Sigmoid colon (tissue), 7 donors: ENCODE results near the gene SBF2. TPM values are rescaled to one million over a fixed set of nuclear protein-coding genes. Genes with fewer than 3 reads are reported as not detected.
"Not testable (repeated sequence)": the region's sequence is repeated elsewhere in the genome, so short reads cannot be mapped to it uniquely, and the experiment has no call there.

Source experiments
- DNase-seq: peaks from one replicate; pipeline ENCODE4 v3.0.0-alpha.2; 2019
- H3K27ac ChIP-seq, 4 donors: fragments of 200-600 bp; sonication (generic); one replicate each; pipeline ENCODE4 v1.5.1; 2016 to 2019; ENCODE audit warnings: mild to moderate bottlenecking in 1 of 4
- H3K27me3 ChIP-seq, 3 donors: fragments of 200-600 bp; sonication (generic); one replicate each; pipeline ENCODE4 v1.5.1; 2019; ENCODE audit warnings: mild to moderate bottlenecking in 1 of 3
- H3K36me3 ChIP-seq, 4 donors: fragments of 200-600 bp; sonication (generic); one replicate each; pipeline ENCODE4 v1.5.1; 2016 to 2019
- H3K4me1 ChIP-seq, 4 donors: fragments of 200-600 bp; sonication (generic); one replicate each; pipeline ENCODE4 v1.5.1; 2017 to 2019
- H3K4me3 ChIP-seq, 4 donors: fragments of 200-600 bp; sonication (generic); one replicate each; pipeline ENCODE4 v1.5.1; 2017 to 2019; ENCODE audit warnings: mild to moderate bottlenecking in 2 of 4, moderate library complexity in 1 of 4
- H3K9me3 ChIP-seq, 4 donors: fragments of 200-600 bp in 3 of 4; sonication (generic) in 3 of 4; one replicate each; pipeline versions ENCODE4 v1.5.1 to v1.6.1; 2013 to 2019
- CTCF ChIP-seq, 4 experiments: fragments of 450-650 bp in 3 of 4; fragments of 200-600 bp in 1 of 4; IDR thresholded peaks; one replicate each; pipeline ENCODE4 v1.5.1; 2016 to 2019; ENCODE audit warnings: antibody characterized with exemption in 4 of 4, mild to moderate bottlenecking in 3 of 4, moderate library complexity in 2 of 4
- EP300 ChIP-seq, 4 donors: sonication (generic); formaldehyde crosslinking; IDR thresholded peaks; one replicate each; pipeline ENCODE4 v1.6.1; 2017; ENCODE audit warnings: antibody characterized with exemption in 4 of 4
- POLR2A ChIP-seq, 2 donors: fragments of 450-650 bp; IDR thresholded peaks; one replicate each; pipeline ENCODE4 v1.6.1; 2016; ENCODE audit warnings: antibody characterized with exemption in 2 of 2, mild to moderate bottlenecking in 2 of 2, moderate library complexity in 2 of 2
- POLR2AphosphoS5 ChIP-seq, 4 donors: sonication (generic); formaldehyde crosslinking; IDR thresholded peaks; one replicate each; pipeline ENCODE4 v1.6.1; 2017; ENCODE audit warnings: antibody characterized with exemption in 4 of 4
- WGBS, 2 donors: extraction: QIAGEN DNeasy Blood & Tissue Kit; methylation state at CpG; one replicate each; pipeline ENCODE4 v1.1.7; 2013; 5-methylcytosine and 5-hydroxymethylcytosine counted together
- intact Hi-C: fragments of 100-400 bp; cut with DNase I; formaldehyde crosslinking; loops from one replicate; pipeline ENCODE4 v1.15.1; 2023
- polyA plus RNA-seq, 3 donors: library from polyadenylated mRNA; stranded (reverse); fragments of 200-250 nt; gene quantifications; one replicate each; pipeline ENCODE4 v1.2.3, GENCODE V29; 2013
- total RNA-seq, 4 donors: library from RNA; depleted of rRNA; stranded (reverse); fragments of >200 nt; gene quantifications; one replicate each; pipeline ENCODE4 v1.1.0, GENCODE V29; 2016
- donor health status: healthy with polysubstance abuse.
- donor health status: Bipolar disorder and iron deficiency.
- donor health status: healthy.

The SBF2 gene
- total and polyA plus RNA-seq, 7 donors = 9.5 to 67.5 (median 47.1) TPM

GRCh38 chr11:9903579-9903978, 390.4 kb downstream of the SBF2 start:
- Histone ChIP-seq H3K27ac (no peak overlapping the region), H3K4me1 (peaks cover 0 to 22% (median 14%) of the 10 kb centered on the region in 4 donors), H3K36me3 (no peaks in the 10 kb centered on the region), H3K4me3 (no peak overlapping the region), H3K27me3 (no peaks in the 10 kb centered on the region), H3K9me3 (no peaks in the 10 kb centered on the region)
- WGBS, 2 donors = 87 to 91% methylated on average over 6 of the region's 6 CpGs
- intact Hi-C loops = no loop called here
- DNase-seq = no peak
- TF ChIP-seq POLR2A (IDR thresholded peaks at IDR 0.05) = no peak
- TF ChIP-seq EP300 (IDR thresholded peaks at IDR 0.05) = no peak
- no peak for TF ChIP-seq POLR2AphosphoS5 (IDR thresholded peaks at IDR 0.05)
- no peak for TF ChIP-seq CTCF (IDR thresholded peaks at IDR 0.05)

DNA sequence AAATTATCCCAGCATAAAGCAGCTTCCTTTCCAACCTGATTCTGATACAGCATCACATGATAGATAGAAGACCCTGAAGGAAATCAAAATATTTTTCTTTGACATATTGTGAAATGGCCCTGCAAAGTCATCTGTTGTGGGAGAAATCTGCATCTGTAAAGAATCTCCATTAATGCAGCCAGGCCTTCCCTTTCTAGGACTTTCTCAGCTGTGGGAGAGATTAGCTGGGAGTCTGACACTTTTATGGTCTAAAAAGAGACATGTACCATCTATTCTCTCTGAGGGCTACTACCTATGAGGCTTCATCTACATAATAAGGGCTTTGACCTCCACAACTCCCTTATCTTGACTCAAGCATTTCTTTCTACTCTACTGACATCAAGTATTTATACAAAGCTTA, 392.1 kb downstream of the SBF2 start:
- Histone ChIP-seq H3K27me3 (no peaks in the 10 kb centered on the region), H3K9me3 (no peaks in the 10 kb centered on the region), H3K27ac (no peak overlapping the region), H3K36me3 (no peaks in the 10 kb centered on the region), H3K4me3 (no peak overlapping the region), H3K4me1 (peaks cover 0 to 15% (median 11%) of the 10 kb centered on the region in 4 donors)
- no peak for DNase-seq
- TF ChIP-seq EP300 (IDR thresholded peaks at IDR 0.05) (no peak), CTCF (IDR thresholded peaks at IDR 0.05) (no peak), POLR2A (IDR thresholded peaks at IDR 0.05) (no peak), POLR2AphosphoS5 (IDR thresholded peaks at IDR 0.05) (no peak)
- intact Hi-C loops = no loop called here

DNA sequence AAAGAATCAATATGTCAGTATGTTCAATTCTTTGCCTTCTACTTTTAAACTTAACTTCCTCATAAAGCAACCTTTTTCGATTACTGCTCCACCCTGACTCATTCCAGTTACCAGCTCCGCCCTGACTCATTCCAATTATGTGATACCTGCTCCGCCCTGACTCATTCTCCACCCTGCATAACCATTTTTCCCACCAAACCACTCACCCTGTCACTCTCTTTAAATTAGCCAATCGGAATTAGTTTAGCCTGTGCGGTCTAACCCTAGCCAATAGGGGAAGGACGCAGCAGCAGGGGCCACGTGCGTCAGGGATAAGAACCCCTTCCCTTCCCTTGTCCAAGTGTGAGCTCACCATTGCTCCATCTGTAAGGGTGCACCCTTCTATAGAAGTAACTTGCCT, 393.8 kb downstream of the SBF2 start:
- DNase-seq, H3K27me3 ChIP-seq, H3K4me3 ChIP-seq, H3K4me1 ChIP-seq, H3K9me3 ChIP-seq, intact Hi-C loops, H3K27ac ChIP-seq, H3K36me3 ChIP-seq: not testable (repeated sequence)
- 73 to 84% methylated on average over 8 of the region's 8 CpGs for WGBS, 2 donors

GRCh38 chr11:9899676-9900075, 394.3 kb downstream of the SBF2 start:
- no peak overlapping the region for H3K4me3 ChIP-seq
- 89 to 93% methylated on average over 1 of the region's 1 CpG for WGBS, 2 donors
- DNase-seq = no peak
- TF ChIP-seq POLR2AphosphoS5 (IDR thresholded peaks at IDR 0.05) (no peak), CTCF (IDR thresholded peaks at IDR 0.05) (no peak), EP300 (IDR thresholded peaks at IDR 0.05) (no peak), POLR2A (IDR thresholded peaks at IDR 0.05) (no peak)
- H3K4me1 ChIP-seq = no peaks in the 10 kb centered on the region
- intact Hi-C loops = no loop called here
- H3K27ac ChIP-seq = no peak overlapping the region
- H3K36me3 ChIP-seq = peaks cover 0 to 13% (median 3%) of the 10 kb centered on the region in 4 donors
- H3K9me3 ChIP-seq = peaks cover 0 to 5% (median 0%) of the 10 kb centered on the region in 4 donors
- H3K27me3 ChIP-seq = no peaks in the 10 kb centered on the region

DNA sequence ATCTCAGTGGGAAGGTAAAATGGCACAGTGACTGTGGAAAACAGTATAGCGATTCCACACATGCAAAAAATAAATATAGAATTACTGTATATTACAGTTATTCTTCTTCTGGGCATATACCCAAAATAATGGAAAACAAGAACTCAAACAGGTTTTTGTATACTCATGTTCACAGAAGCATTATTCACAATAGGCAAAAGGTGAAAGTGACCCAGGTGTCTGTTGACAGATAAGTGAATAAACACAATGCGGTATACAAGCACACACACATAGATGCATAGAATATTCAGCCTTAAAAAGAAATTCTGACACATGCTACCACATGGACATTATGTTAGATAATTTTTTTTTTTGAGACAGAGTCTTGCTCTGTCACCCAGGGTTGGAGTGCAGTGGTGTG, 397.1 kb downstream of the SBF2 start:
- Histone ChIP-seq H3K4me1 (no peaks in the 10 kb centered on the region), H3K36me3 (peaks cover 0 to 25% (median 3%) of the 10 kb centered on the region in 4 donors), H3K4me3 (no peak overlapping the region), H3K27me3 (no peaks in the 10 kb centered on the region), H3K27ac (no peak overlapping the region), H3K9me3 (peaks cover 0 to 5% (median 0%) of the 10 kb centered on the region in 4 donors)
- intact Hi-C loops = no loop called here
- TF ChIP-seq EP300 (IDR thresholded peaks at IDR 0.05) = no peak
- no peak for TF ChIP-seq POLR2AphosphoS5 (IDR thresholded peaks at IDR 0.05)
- no peak for TF ChIP-seq CTCF (IDR thresholded peaks at IDR 0.05)
- TF ChIP-seq POLR2A (IDR thresholded peaks at IDR 0.05) = no peak
- WGBS, 2 donors = 98 to 99% methylated on average over 2 of the region's 2 CpGs
- no peak for DNase-seq
